Upper lobe of left lung (tissue), 6 donors: ENCODE data around the gene ATXN1. TPM values are rescaled to one million over a fixed set of nuclear protein-coding genes. Genes with fewer than 3 reads are reported as not detected.

Experiments used
- ATAC-seq, 2 donors: fragments of 200-7000 bp; cut with Tn5 transposase; one replicate each; pipeline ENCODE4 v1.9.1; 2022; ENCODE audit warnings: mild to moderate bottlenecking in 2 of 2, moderate library complexity in 2 of 2; ENCODE audit not compliant: low FRiP score in 2 of 2
- DNase-seq, 2 donors: peaks; one replicate each; pipeline ENCODE4 v3.0.0-alpha.2; 2019 to 2020
- H3K27ac ChIP-seq, 4 donors: fragments of 200-600 bp; sonication (generic); one replicate each; pipeline ENCODE4 v1.5.1; 2016 to 2019
- H3K27me3 ChIP-seq, 4 donors: fragments of 200-600 bp; sonication (generic); one replicate each; pipeline ENCODE4 v1.5.1; 2017 to 2019
- H3K36me3 ChIP-seq, 4 donors: fragments of 200-600 bp; sonication (generic); one replicate each; pipeline ENCODE4 v1.5.1; 2016 to 2019
- H3K4me1 ChIP-seq, 4 donors: fragments of 200-600 bp; sonication (generic); one replicate each; pipeline ENCODE4 v1.5.1; 2018 to 2019
- H3K4me3 ChIP-seq, 4 donors: fragments of 200-600 bp; sonication (generic); one replicate each; pipeline ENCODE4 v1.5.1; 2017 to 2019; ENCODE audit warnings: mild to moderate bottlenecking in 2 of 4, moderate library complexity in 1 of 4
- H3K9me3 ChIP-seq, 4 donors: fragments of 200-600 bp; sonication (generic); one replicate each; pipeline ENCODE4 v1.5.1; 2018 to 2019
- EP300 ChIP-seq, 4 donors: sonication (generic); formaldehyde crosslinking; IDR thresholded peaks; one replicate each; pipeline ENCODE4 v1.5.1; 2017; ENCODE audit warnings: antibody characterized with exemption in 4 of 4, control low read depth in 2 of 4
- POLR2A ChIP-seq, 4 donors: fragments of 450-650 bp; IDR thresholded peaks; one replicate each; pipeline ENCODE4 v1.5.1; 2016 to 2017; ENCODE audit warnings: antibody characterized with exemption in 4 of 4, mild to moderate bottlenecking in 2 of 4
- POLR2AphosphoS5 ChIP-seq, 2 donors: sonication (generic); formaldehyde crosslinking; IDR thresholded peaks; one replicate each; pipeline ENCODE4 v1.5.1; 2017; ENCODE audit warnings: antibody characterized with exemption in 2 of 2
- WGBS, 2 donors: methylation state at CpG; one replicate each; pipeline ENCODE4 v1.1.5; 2017 to 2018; 5-methylcytosine and 5-hydroxymethylcytosine counted together
- total RNA-seq, 6 donors: library from RNA; depleted of rRNA in 4 of 6; stranded (reverse); fragments of >200 nt in 4 of 6; gene quantifications; one replicate each; pipeline versions ENCODE4 v1.1.0 to v1.2.1, GENCODE V29; 2016 to 2021
- TF ChIP-seq, protein P1 (sequence below), 6 experiments: fragments of 450-650 bp in 4 of 6; fragments of 200-600 bp in 2 of 6; sonication (generic) in 2 of 6; IDR thresholded peaks; one replicate each; pipeline ENCODE4 v1.5.1; 2016 to 2019; ENCODE audit warnings: antibody characterized with exemption in 6 of 6
- donor health status: DM: no; HTN: no; CAD: no; lungs with moderate emphysema.
- donor health status: DM: no; HTN: yes; CAD: no; lungs with severe emphysema.

Gene ATXN1
- total RNA-seq, 6 donors from 2014 or later, result 44.2 to 106 (median 71.7) TPM

DNA sequence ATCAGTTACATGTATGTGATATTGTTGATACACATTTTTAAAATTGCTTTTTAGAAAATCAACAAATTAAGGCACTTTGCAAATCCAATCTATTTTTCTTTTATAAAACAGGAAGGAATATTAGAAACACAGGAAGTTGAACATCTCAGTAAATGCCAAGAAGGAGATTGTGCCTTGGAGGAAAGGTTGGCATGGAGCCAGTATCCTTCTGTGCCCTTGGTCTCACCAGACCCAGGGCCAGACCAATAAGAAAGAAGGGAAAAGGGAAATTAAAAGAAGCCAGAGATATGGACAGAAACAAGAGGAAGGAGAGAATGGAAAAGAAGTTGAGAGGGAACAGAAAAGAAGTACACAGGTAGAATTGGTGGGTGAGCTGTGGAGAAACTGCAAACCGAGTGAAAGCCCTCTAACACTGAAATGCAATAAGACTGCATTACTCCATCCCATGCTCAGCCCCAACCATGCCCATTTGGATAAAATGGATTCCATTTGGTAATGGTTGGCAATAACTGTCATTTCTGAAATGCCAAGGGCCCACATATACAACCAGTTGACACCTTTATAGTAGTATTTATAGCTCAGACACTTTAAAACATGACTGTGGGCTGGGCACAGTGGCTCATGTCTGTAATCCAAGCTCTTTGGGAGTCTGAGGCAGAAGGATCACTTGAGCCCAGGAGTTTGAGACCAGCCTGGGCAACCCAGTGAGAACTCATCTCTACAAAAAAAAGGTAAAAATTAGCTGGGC lies 389.1 kb downstream of the ATXN1 start:
- Histone ChIP-seq H3K27ac (no peak overlapping the region), H3K4me3 (no peak overlapping the region), H3K9me3 (no peaks in the 10 kb centered on the region), H3K4me1 (peaks cover 3 to 10% (median 7%) of the 10 kb centered on the region in 4 donors), H3K27me3 (no peaks in the 10 kb centered on the region), H3K36me3 (no peaks in the 10 kb centered on the region)
- no peak for ATAC-seq
- TF ChIP-seq, protein P1, sequence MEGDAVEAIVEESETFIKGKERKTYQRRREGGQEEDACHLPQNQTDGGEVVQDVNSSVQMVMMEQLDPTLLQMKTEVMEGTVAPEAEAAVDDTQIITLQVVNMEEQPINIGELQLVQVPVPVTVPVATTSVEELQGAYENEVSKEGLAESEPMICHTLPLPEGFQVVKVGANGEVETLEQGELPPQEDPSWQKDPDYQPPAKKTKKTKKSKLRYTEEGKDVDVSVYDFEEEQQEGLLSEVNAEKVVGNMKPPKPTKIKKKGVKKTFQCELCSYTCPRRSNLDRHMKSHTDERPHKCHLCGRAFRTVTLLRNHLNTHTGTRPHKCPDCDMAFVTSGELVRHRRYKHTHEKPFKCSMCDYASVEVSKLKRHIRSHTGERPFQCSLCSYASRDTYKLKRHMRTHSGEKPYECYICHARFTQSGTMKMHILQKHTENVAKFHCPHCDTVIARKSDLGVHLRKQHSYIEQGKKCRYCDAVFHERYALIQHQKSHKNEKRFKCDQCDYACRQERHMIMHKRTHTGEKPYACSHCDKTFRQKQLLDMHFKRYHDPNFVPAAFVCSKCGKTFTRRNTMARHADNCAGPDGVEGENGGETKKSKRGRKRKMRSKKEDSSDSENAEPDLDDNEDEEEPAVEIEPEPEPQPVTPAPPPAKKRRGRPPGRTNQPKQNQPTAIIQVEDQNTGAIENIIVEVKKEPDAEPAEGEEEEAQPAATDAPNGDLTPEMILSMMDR (IDR thresholded peaks at IDR 0.05), result no peak
- TF ChIP-seq POLR2A (IDR thresholded peaks at IDR 0.05) (no peak), EP300 (IDR thresholded peaks at IDR 0.05) (no peak), POLR2AphosphoS5 (IDR thresholded peaks at IDR 0.05) (no peak)
- DNase-seq, result no peak
- 82 to 100% methylated on average over 1 of the region's 1 CpG for WGBS, 2 donors

DNA sequence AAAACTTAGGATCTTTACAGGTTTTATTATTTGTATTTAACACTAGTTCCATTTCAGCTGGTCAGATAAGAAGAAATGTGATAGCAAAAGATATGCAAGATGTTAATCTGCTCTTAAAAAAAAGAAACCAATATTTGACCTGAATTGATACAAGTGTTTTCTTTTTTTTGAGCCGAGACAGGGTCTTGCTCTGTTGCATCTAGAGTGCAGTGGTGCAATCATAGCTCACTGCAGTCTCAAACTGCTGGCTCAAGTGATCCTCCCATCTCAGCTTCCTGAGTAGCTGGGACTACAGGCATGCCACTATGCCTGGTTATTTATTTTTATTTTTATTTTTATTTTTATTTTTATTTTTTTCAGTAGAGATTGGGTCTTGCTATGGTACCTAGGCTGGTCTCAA lies 389.9 kb downstream of the ATXN1 start:
- 71 to 96% methylated on average over 1 of the region's 1 CpG for WGBS, 2 donors
- H3K4me1 ChIP-seq, result peaks cover 3 to 10% (median 7%) of the 10 kb centered on the region in 4 donors
- no peak for TF ChIP-seq POLR2AphosphoS5 (IDR thresholded peaks at IDR 0.05)
- H3K27me3 ChIP-seq, result no peaks in the 10 kb centered on the region
- no peak overlapping the region for H3K27ac ChIP-seq
- no peak overlapping the region for H3K4me3 ChIP-seq
- H3K36me3 ChIP-seq, result no peaks in the 10 kb centered on the region
- no peak for DNase-seq
- ATAC-seq, result no peak
- H3K9me3 ChIP-seq, result no peaks in the 10 kb centered on the region

DNA sequence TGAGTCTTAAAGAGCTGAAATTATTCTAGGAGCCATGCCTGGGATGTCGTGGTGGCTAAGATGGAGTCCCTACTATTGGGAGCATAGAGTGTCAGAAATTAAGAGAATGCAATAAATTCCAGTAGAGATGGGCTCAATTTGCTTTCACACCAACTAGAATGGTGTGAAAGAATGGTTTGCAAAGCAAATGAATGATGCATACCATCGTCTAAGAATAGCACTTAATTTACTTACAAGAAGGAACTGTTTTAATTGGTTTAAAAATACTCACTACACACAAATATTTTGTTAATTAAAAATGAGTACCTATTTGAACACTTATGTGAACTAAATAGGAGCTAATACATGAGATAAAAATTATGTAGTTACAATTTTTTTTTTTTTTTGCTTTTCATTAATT lies 390.3 kb downstream of the ATXN1 start:
- no peaks in the 10 kb centered on the region for H3K9me3 ChIP-seq
- no peak for TF ChIP-seq POLR2A (IDR thresholded peaks at IDR 0.05)
- TF ChIP-seq, protein P1 (IDR thresholded peaks at IDR 0.05), result no peak
- TF ChIP-seq EP300 (IDR thresholded peaks at IDR 0.05), result no peak
- no peak for TF ChIP-seq POLR2AphosphoS5 (IDR thresholded peaks at IDR 0.05)
- DNase-seq (no peak), ATAC-seq (no peak)
- no peak overlapping the region for H3K27ac ChIP-seq
- 73 to 76% methylated on average over 2 of the region's 2 CpGs for WGBS, 2 donors
- no peaks in the 10 kb centered on the region for H3K27me3 ChIP-seq
- peaks cover 3 to 10% (median 7%) of the 10 kb centered on the region in 4 donors for H3K4me1 ChIP-seq
- no peak overlapping the region for H3K4me3 ChIP-seq
- no peaks in the 10 kb centered on the region for H3K36me3 ChIP-seq

DNA sequence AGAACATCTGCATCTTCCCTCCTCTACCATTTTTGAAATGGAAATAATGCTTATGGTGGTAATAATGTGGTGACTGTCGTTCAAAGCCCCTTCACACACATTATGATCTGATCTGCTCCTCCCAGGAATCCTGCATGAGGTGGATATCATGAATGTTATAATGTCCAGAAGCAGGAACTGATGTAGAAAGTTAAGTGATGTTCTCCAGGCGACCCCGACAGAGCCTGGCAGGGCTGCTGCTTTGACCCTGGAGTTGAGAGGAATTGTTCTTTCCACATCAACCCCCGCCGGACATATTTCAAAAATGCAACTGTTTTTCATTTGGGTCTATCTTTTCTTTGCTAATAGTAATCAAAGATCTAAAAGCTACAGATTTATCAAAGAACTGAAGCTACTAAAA lies 391.3 kb downstream of the ATXN1 start:
- 92 to 96% methylated on average over 5 of the region's 5 CpGs for WGBS, 2 donors
- no peaks in the 10 kb centered on the region for H3K9me3 ChIP-seq
- H3K4me1 ChIP-seq, result peaks cover 2 to 8% (median 7%) of the 10 kb centered on the region in 4 donors
- no peaks in the 10 kb centered on the region for H3K27me3 ChIP-seq
- H3K27ac ChIP-seq, result no peak overlapping the region
- no peak for DNase-seq
- no peak for ATAC-seq
- H3K4me3 ChIP-seq, result no peak overlapping the region
- TF ChIP-seq EP300 (IDR thresholded peaks at IDR 0.05) (no peak), POLR2A (IDR thresholded peaks at IDR 0.05) (no peak), POLR2AphosphoS5 (IDR thresholded peaks at IDR 0.05) (no peak)
- TF ChIP-seq, protein P1 (IDR thresholded peaks at IDR 0.05), result no peak
- H3K36me3 ChIP-seq, result no peaks in the 10 kb centered on the region

DNA sequence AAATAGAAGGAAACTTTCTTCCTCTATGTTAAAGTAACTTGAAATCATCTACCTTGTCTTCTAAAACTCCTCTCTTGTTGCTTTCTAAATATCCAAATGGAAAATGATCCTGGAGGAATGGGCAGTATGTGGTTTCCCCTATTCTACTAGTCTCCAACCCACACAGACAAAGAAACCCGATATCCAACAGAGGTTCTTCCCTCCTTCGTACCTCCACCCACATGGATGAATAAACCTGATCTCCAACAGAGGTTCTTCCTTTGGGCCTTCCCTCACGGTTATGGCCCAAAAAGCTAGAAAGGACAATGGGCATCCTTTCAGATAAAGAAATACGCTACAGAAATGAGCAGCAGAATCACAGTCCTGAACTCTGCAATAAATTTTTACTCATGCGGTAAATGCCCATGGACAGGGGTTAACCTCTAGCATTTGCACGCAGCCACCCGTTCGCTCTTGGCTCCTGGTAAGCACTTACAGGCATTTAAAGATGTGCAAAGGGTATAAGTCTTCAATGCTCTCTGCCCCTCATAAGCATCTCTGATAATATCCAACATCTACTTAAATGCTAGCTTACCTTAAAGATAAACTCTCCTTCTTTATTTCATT lies 392.0 kb downstream of the ATXN1 start:
- ATAC-seq, result no peak
- H3K36me3 ChIP-seq, result no peaks in the 10 kb centered on the region
- DNase-seq, result no peak
- peaks cover 0 to 8% (median 3%) of the 10 kb centered on the region in 4 donors for H3K4me1 ChIP-seq
- TF ChIP-seq POLR2AphosphoS5 (IDR thresholded peaks at IDR 0.05), result no peak
- no peak for TF ChIP-seq EP300 (IDR thresholded peaks at IDR 0.05)
- TF ChIP-seq, protein P1 (IDR thresholded peaks at IDR 0.05), result no peak
- no peak for TF ChIP-seq POLR2A (IDR thresholded peaks at IDR 0.05)
- H3K9me3 ChIP-seq, result no peaks in the 10 kb centered on the region
- H3K27ac ChIP-seq, result no peak overlapping the region
- H3K4me3 ChIP-seq, result no peak overlapping the region
- 97 to 99% methylated on average over 8 of the region's 8 CpGs for WGBS, 2 donors
- H3K27me3 ChIP-seq, result no peaks in the 10 kb centered on the region
